OCI-LY1 (cell line): ENCODE data around the gene PROB1.

Experiments
- H2AFZ ChIP-seq: fragments of 200-600 bp; sonication (generic), shearing (Covaris generic); 2 replicates; pipeline ENCODE4 v1.6.0; 2014; ENCODE audit warnings: antibody characterized with exemption, mild to moderate bottlenecking, low read length
- H3F3A ChIP-seq: fragments of 200-600 bp; sonication (generic), shearing (Covaris generic); 2 replicates; pipeline ENCODE4 v1.6.0; 2014; ENCODE audit warnings: mild to moderate bottlenecking, antibody characterized with exemption, low read length, moderate library complexity; ENCODE audit not compliant: insufficient read depth
- H3K27ac ChIP-seq: fragments of 200-600 bp; sonication (generic); 2 replicates; pipeline ENCODE4 v1.5.1; 2014; ENCODE audit warnings: low read length, mixed run types, mild to moderate bottlenecking, low read depth; ENCODE audit not compliant: poor library complexity, severe bottlenecking
- H3K27me3 ChIP-seq: fragments of 200-600 bp; sonication (generic); 2 replicates; pipeline ENCODE4 v1.6.0; 2014; ENCODE audit warnings: antibody characterized with exemption, mild to moderate bottlenecking, low read length, moderate library complexity; ENCODE audit not compliant: insufficient read depth
- H3K36me3 ChIP-seq: fragments of 200-600 bp; sonication (generic); 2 replicates; pipeline ENCODE4 v1.6.1; 2014; ENCODE audit warnings: mild to moderate bottlenecking, antibody characterized with exemption, low read length, moderate library complexity, mixed read lengths; ENCODE audit not compliant: insufficient read depth
- H3K4me1 ChIP-seq: fragments of 200-600 bp; sonication (generic); 2 replicates; pipeline ENCODE4 v1.5.1; 2014; ENCODE audit warnings: mild to moderate bottlenecking, low read length, moderate library complexity; ENCODE audit not compliant: insufficient read depth, severe bottlenecking
- H3K4me2 ChIP-seq: fragments of 200-600 bp; sonication (generic), shearing (Covaris generic); 2 replicates; pipeline ENCODE4 v1.6.1; 2014; ENCODE audit warnings: low read length
- H3K4me3 ChIP-seq: fragments of 200-600 bp; sonication (generic); 2 replicates; pipeline ENCODE4 v1.5.1; 2014; ENCODE audit warnings: low read length, low read depth, mild to moderate bottlenecking, mixed read lengths; ENCODE audit not compliant: poor library complexity, severe bottlenecking
- H3K79me2 ChIP-seq: fragments of 200-600 bp; shearing (Covaris generic); 2 replicates; pipeline ENCODE4 v1.6.1; 2016; ENCODE audit warnings: mixed run types, low read length, mixed read lengths; ENCODE audit not compliant: insufficient read depth
- H3K9ac ChIP-seq: fragments of 200-600 bp; sonication (generic), shearing (Covaris generic); 2 replicates; pipeline ENCODE4 v1.6.1; 2014; ENCODE audit warnings: mild to moderate bottlenecking, low read length, mixed read lengths
- H3K9me2 ChIP-seq: fragments of 200-600 bp; sonication (generic), shearing (Covaris generic); 2 replicates; pipeline ENCODE4 v1.6.1; 2014; ENCODE audit warnings: low read depth, mild to moderate bottlenecking, low read length, mixed read lengths
- H3K9me3 ChIP-seq: fragments of 200-600 bp; shearing (Covaris generic); 2 replicates; pipeline ENCODE4 v1.6.1; 2014; ENCODE audit warnings: low read length, mixed read lengths
- H4K20me1 ChIP-seq: fragments of 200-600 bp; sonication (generic), shearing (Covaris generic); 2 replicates; pipeline ENCODE4 v1.6.0; 2016; ENCODE audit warnings: mild to moderate bottlenecking, low read length; ENCODE audit not compliant: insufficient read depth
- CTCF ChIP-seq: fragments of 200-600 bp; sonication (generic), shearing (Covaris generic); IDR thresholded peaks from 2 replicates; pipeline ENCODE4 v1.5.1; 2017; ENCODE audit warnings: mild to moderate bottlenecking, antibody characterized with exemption, low read length, moderate library complexity, mixed read lengths
- EZH2 ChIP-seq: fragments of 200-600 bp; sonication (generic), shearing (Covaris generic); IDR thresholded peaks from 2 replicates; pipeline ENCODE4 v1.8.0; 2017; ENCODE audit warnings: borderline replicate concordance, mixed run types, mild to moderate bottlenecking, antibody characterized with exemption, low read length, moderate library complexity, mixed read lengths

The PROB1 gene

GRCh38 chr5:139385061-139386049 is 9.5 kb downstream of the PROB1 start:
- TF ChIP-seq CTCF (no peak), EZH2 (no peak)
- peak overlapping the region; percentile 90 for H3K4me3 ChIP-seq
- peak overlapping the region; percentile 46; the same call in 1 of the 2 replicates for H3K9ac ChIP-seq
- no peaks in the 10 kb centered on the region for H4K20me1 ChIP-seq
- peaks cover 70% of the 10 kb centered on the region for H3K4me1 ChIP-seq
- no peaks in the 10 kb centered on the region for H3K9me3 ChIP-seq
- no peaks in the 10 kb centered on the region for H3K27me3 ChIP-seq
- H3K79me2 ChIP-seq: no peaks in the 10 kb centered on the region
- H3K4me2 ChIP-seq: peak overlapping the region; percentile 88
- H3K36me3 ChIP-seq: peaks cover 34% of the 10 kb centered on the region
- no peaks in the 10 kb centered on the region for H3K9me2 ChIP-seq
- no peaks in the 10 kb centered on the region; the same call in 1 of the 2 replicates for H3F3A ChIP-seq
- no peak overlapping the region for H2AFZ ChIP-seq
- H3K27ac ChIP-seq: peak overlapping the region; percentile 98

- H3K27me3 ChIP-seq: no peaks in the 10 kb centered on the region
- no peaks in the 10 kb centered on the region for H3K79me2 ChIP-seq
- no peak overlapping the region for H2AFZ ChIP-seq
- no peaks in the 10 kb centered on the region; the same call in 1 of the 2 replicates for H3F3A ChIP-seq
- peak overlapping the region; percentile 11 for H3K4me3 ChIP-seq
- H3K27ac ChIP-seq: peak overlapping the region; percentile 98
- H3K9me3 ChIP-seq: no peaks in the 10 kb centered on the region
- no peaks in the 10 kb centered on the region for H3K9me2 ChIP-seq
- peaks cover 63% of the 10 kb centered on the region for H3K4me1 ChIP-seq
- no peak for TF ChIP-seq CTCF
- TF ChIP-seq EZH2: no peak
- H3K9ac ChIP-seq: peak overlapping the region; percentile 46; the same call in 1 of the 2 replicates
- H4K20me1 ChIP-seq: no peaks in the 10 kb centered on the region
- H3K4me2 ChIP-seq: peak overlapping the region; percentile 88
- H3K36me3 ChIP-seq: peaks cover 34% of the 10 kb centered on the region
These were observed 10.3 kb downstream of the PROB1 start for GRCh38 chr5:139384591-139385051.

- Histone ChIP-seq H3K4me3 (no peak overlapping the region), H3K79me2 (no peaks in the 10 kb centered on the region), H3K27ac (peak overlapping the region; percentile 98), H3K9me2 (no peaks in the 10 kb centered on the region), H3K9ac (peak overlapping the region; percentile 46; the same call in 1 of the 2 replicates), H2AFZ (no peak overlapping the region), H3K4me1 (peaks cover 58% of the 10 kb centered on the region), H3K27me3 (no peaks in the 10 kb centered on the region), H3K36me3 (peaks cover 29% of the 10 kb centered on the region), H3K9me3 (no peaks in the 10 kb centered on the region), H3K4me2 (no peak overlapping the region), H3F3A (no peaks in the 10 kb centered on the region; the same call in 1 of the 2 replicates), H4K20me1 (no peaks in the 10 kb centered on the region)
- TF ChIP-seq EZH2 (no peak), CTCF (no peak)
These were observed 10.8 kb downstream of the PROB1 start for GRCh38 chr5:139383993-139384590.
